ENCODE results near the gene DIPK2B.

Gene DIPK2B, protein sequence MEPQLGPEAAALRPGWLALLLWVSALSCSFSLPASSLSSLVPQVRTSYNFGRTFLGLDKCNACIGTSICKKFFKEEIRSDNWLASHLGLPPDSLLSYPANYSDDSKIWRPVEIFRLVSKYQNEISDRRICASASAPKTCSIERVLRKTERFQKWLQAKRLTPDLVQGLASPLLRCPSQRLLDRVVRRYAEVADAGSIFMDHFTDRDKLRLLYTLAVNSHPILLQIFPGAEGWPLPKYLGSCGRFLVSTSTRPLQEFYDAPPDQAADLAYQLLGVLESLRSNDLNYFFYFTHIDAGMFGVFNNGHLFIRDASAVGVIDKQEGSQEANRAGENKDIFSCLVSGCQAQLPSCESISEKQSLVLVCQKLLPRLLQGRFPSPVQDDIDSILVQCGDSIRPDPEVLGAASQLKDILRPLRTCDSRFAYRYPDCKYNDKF

GRCh38 chrX:45200741-45201234, at the start of gene DIPK2B:
Gene DIPK2B (minus strand): TSS chrX:45200876. CDS start chrX:45200826, 50 bp downstream.
- no peak for DNase-seq

DNA sequence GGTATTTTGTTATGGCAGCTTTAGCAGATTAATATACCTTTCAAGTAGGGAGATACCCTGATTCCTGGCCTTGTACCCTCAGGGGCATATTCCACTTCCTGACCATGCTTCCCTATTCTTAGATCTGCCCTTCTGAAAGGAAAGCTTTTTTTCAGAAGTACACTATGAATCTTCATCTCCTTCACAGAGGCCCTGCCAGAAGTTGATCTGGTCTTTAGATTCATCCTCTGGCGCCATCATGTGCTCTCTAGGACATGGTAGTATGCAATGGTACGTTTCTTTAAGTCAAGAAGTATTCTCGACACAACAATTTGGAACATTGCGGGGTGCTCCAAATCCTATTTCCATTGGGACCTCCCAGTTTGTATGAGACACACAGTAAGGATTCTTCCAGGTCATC, 39.6 kb upstream of the DIPK2B start:
- no peak for DNase-seq

DNA sequence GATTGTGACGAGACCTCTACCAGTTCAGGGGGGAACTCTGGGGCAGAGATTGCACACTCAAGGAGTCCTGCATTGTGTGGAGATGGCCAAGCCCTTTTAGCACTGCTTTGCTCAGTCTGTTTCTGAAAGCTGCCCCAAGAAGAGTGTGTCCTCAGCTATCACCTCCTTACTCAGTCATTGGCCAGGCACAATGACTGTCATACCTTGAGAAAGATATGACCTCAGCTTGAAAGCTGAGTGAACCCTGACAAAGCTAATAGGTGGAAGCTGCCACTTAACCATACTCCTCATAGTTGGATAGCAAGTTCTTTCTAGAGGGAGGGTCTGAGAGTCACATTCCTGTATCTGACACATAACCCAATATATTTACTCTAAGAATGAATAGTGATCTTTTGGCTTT, 37.8 kb upstream of the DIPK2B start:
- no peak for DNase-seq

DNA sequence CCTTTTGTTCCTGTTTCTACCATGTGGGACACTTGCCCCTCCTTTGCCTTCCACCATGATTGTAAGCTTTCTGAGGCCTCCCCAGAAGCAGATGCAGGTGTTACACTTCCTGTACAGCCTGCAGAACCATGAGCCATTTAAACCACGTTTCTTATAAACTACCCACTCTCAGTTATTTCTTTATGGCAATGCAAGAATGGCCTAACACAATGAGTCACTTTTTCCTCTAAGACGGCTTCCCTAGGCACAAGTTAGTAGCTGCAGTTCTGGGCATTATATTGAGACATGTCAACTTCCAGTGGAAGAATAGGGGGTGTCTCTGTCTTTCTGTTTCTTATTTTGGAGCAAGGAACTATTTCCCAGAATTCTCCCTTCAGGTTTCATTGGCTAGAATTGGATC, 32.9 kb upstream of the DIPK2B start:
- no peak for DNase-seq

- DNase-seq: no peak
Measured at GRCh38 chrX:45232139-45232538, 31.5 kb upstream of the DIPK2B start.

- no peak for DNase-seq
Measured at GRCh38 chrX:45230410-45230809, 29.7 kb upstream of the DIPK2B start.

DNA sequence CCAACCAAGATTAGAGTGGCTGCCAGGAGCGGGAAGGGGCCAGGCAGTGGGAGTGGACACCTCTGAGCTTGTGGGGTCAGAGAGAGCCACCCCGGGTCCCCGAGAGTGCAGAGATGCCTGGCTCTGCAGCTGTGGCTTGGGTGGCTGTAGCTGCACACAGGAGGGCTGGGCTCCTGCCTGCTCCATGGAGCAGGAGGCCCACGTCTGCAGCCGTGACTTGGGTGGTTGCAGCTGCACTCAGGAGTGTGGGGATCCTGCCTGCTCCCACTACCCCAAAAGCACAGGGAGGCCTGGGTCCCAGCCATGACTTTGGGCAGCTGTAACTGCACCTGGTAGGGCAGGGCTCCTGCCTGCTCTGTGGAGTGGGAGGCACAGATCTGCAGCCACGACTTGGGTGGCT, 28.7 kb upstream of the DIPK2B start:
- no peak for DNase-seq

DNA sequence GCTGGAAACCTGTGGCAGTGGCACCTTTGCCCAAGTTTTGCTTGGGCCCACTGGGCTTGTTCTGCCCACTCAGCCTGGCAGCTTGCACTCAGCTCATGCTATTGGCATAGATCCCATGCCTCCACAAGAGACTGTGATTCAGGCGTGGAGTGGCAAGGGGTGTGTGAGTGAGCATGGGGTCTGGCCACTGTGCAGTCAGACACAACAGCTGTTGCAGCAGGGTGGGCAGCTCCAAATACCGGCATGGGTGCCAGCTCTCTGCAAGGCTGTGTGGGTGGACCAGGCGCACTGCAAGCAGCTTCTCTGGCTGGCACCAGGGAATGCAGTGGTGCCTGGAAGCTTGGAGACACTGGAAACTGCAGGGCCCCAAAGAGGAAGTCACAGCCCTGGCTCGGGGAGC, 27.4 kb upstream of the DIPK2B start:
- DNase-seq: no peak

- DNase-seq: no peak
Measured at GRCh38 chrX:45208121-45208856, 7.6 kb upstream of the DIPK2B start.

GRCh38 chrX:45202171-45202570, 1.5 kb upstream of the DIPK2B start:
- no peak for DNase-seq

GRCh38 chrX:45198706-45199105, 2.0 kb downstream of the DIPK2B start:
- no peak for DNase-seq

GRCh38 chrX:45198301-45198700, 2.4 kb downstream of the DIPK2B start:
- no peak for DNase-seq

DNA sequence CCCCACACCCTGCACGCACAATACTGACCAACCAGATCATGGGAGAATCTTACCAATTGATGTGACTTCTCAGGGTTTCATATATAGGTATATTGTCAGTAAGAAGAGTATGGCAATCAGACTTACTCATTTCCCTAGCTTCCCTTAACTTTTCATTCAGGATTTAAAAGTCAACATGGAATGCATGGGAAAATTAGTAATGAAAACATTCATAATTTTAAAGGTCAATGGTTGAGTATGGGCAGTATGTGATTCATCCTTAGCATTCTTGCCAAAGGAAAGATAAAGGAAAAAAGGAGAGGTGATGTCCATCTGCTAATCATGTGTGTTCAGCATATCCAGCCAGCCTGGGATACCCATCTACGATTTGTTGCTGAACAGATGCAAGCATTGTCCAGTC, 4.0 kb downstream of the DIPK2B start:
- no peak for DNase-seq

DNA sequence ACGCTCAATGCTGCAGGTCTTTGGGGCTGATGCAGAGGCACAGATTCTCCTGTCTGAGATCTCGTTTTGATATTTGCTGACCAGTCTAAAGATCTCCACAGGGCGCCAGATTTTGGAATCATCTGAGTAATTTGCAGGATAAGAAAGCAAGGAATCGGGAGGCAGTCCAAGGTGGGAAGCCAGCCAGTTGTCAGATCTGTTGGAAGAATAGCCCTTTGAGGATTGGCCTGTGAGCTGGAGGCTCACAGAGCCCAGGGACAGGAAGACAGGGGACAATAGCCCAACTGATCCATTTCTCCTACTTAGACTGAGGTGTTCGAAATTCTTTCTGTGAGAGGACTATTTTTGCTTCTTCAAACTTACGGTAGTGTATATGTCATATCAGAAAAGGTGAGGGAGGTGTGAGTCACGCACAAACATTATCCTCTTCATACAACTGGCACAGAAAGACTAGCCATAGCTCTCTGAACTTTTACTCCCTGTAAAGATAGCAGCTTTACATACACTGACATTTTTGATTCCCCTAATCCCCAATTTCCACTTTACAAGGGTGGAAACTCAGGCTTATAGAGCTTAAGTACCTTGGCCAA, 8.8 kb downstream of the DIPK2B start:
- no peak for DNase-seq

DNA sequence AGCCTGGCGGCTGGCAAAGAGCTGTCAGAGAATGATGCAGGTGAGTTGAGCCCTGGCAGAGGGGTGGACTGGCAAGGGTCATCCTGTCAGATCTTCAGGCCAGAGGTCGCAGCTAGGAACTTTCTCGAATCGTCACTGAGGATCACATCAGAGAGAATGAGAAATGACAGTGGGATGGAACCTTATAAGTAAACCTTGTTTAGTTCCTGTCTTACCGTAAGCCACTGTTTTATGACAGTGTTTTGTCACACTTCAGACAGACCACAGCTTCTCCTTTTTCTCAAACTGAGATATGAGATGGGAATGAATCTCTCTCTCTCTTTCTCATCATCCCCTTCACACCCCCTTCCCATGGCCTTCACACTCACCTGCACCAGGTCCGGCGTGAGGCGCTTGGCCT, 9.3 kb downstream of the DIPK2B start:
- no peak for DNase-seq

- no peak for DNase-seq
Measured at GRCh38 chrX:45187731-45188130, 12.9 kb downstream of the DIPK2B start.

- DNase-seq: no peak
Measured at GRCh38 chrX:45186643-45187026, 14.0 kb downstream of the DIPK2B start.

DNA sequence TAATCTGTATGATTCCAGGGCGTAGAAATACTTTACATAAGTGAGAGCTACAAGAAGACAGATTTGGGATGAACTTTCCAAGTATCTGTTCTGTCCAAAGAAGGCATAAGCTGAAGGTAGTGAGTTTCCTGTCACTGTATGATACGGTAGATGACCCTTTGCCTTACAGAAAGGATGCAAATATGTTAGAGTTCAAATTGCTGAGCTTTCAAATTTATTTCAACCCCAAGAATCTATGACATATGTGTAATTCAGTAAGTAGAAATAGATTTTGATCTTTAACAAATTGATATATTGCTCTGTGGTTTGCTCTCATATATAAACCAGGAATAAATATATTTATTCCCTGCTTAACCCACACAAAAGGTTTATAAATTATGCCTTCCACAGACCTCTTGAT, 16.5 kb downstream of the DIPK2B start:
- no peak for DNase-seq

- no peak for DNase-seq
Measured at GRCh38 chrX:45172890-45173289, 27.8 kb downstream of the DIPK2B start.

DNA sequence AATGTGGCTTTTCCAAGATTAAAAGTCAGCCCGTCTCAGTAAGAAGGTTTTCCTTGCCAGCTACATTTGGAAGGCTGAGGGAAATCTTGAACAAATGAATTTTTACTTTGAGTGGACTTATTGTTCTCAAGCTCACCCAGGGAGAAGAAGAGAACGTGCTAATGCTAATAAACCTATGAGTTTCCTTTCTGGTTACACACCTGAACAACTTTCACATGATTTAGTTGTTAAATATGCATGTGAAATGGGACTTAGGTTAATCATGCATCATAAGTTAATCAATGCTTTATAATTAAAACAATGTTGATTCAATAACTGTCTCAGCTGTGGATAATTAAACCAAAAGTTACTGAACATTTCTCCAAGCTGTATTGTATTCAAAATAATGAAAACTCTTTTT, 33.9 kb downstream of the DIPK2B start:
- no peak for DNase-seq

DNA sequence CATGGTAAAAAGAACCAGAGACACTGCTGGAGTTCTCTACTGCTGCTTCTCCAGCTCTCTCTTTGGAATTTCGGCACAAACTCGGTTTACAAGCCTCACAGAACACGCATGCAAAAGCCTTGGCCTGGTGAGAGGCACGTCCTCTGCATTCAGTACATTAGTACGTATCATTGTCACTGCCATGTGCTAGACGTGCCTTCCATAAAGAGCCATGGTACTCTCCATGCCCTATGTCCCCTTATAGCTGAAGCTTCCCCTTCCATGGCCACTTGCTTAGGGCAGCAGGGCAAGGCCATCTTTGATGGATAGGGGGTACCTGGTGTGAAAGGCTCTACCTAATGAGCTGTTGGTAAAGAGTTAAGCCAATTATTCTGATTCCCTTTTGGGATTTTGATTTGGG, 35.0 kb downstream of the DIPK2B start:
- no peak for DNase-seq

- DNase-seq: no peak
Measured at GRCh38 chrX:45164995-45165394, 35.7 kb downstream of the DIPK2B start.

DNA sequence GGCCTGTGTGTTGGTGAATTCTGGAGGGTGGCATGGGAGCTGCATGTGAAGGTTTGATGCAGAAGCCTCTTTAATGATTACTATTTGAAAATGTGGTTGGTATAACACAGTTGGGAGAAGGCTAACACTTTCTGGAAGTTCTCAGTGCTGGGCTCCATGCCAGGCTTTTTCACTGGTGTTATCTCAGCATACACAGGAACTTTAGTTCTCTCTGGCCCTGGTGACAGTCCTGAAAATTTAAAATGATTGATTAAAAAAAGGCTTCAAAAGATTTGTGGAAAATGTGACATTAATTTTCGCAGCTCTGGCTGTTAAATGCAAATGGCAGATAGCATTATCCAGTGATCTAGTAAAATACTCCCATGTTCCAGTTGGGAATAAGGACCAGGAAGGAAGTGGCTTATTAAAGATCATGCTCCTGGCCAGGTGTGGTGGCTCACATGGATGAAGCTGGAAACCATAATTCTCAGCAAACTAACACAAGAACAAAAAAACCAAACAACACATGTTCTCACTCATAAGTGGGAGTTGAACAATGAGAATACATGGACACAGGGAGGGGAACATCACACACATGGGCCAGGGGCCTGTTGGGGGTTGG, 36.6 kb downstream of the DIPK2B start:
- DNase-seq: no peak

Data from NCI-H1417 treated with DMSO at 0.1 percent for 48 hours (cell line).